ENCODE results near the gene RPS5.
A peak's percentile ranks its signal among the peaks of the same experiment; 100 is the strongest.

RPS5 gene

GRCh38 chr19:58409010-58409790, 22.1 kb downstream of the RPS5 start:
- TF ChIP-seq, protein P1, sequence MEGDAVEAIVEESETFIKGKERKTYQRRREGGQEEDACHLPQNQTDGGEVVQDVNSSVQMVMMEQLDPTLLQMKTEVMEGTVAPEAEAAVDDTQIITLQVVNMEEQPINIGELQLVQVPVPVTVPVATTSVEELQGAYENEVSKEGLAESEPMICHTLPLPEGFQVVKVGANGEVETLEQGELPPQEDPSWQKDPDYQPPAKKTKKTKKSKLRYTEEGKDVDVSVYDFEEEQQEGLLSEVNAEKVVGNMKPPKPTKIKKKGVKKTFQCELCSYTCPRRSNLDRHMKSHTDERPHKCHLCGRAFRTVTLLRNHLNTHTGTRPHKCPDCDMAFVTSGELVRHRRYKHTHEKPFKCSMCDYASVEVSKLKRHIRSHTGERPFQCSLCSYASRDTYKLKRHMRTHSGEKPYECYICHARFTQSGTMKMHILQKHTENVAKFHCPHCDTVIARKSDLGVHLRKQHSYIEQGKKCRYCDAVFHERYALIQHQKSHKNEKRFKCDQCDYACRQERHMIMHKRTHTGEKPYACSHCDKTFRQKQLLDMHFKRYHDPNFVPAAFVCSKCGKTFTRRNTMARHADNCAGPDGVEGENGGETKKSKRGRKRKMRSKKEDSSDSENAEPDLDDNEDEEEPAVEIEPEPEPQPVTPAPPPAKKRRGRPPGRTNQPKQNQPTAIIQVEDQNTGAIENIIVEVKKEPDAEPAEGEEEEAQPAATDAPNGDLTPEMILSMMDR (IDR thresholded peaks at IDR 0.05; ENCODE audit: insufficient read depth, low read depth, low read length, missing control alignments) = no peak
- peak; percentile 43 for DNase-seq (ENCODE audit: low read depth)

GRCh38 chr19:58416604-58417003, 29.5 kb downstream of the RPS5 start:
- TF ChIP-seq, protein P1 (IDR thresholded peaks at IDR 0.05; ENCODE audit: insufficient read depth, low read depth, low read length, missing control alignments) = no peak
- DNase-seq (ENCODE audit: low read depth) = no peak
- H3K4me3 ChIP-seq (ENCODE audit: low read depth, low read length) = no peak overlapping the region

More at GRCh38 chr19:58409010-58409790, 22.1 kb downstream of the RPS5 start:
- peak overlapping the region; percentile 86 for H3K4me3 ChIP-seq (ENCODE audit: low read depth, low read length)

GRCh38 chr19:58417071-58417470, 30.0 kb downstream of the RPS5 start:
- DNase-seq (ENCODE audit: low read depth) = no peak

GRCh38 chr19:58428617-58429016, 41.5 kb downstream of the RPS5 start:
- TF ChIP-seq, protein P1 (IDR thresholded peaks at IDR 0.05; ENCODE audit: insufficient read depth, low read depth, low read length, missing control alignments) = no peak
- no peak for DNase-seq (ENCODE audit: low read depth)

More at GRCh38 chr19:58417071-58417470, 30.0 kb downstream of the RPS5 start:
- TF ChIP-seq, protein P1 (IDR thresholded peaks at IDR 0.05; ENCODE audit: insufficient read depth, low read depth, low read length, missing control alignments) = no peak
- H3K4me3 ChIP-seq (ENCODE audit: low read depth, low read length) = no peak overlapping the region

DNA sequence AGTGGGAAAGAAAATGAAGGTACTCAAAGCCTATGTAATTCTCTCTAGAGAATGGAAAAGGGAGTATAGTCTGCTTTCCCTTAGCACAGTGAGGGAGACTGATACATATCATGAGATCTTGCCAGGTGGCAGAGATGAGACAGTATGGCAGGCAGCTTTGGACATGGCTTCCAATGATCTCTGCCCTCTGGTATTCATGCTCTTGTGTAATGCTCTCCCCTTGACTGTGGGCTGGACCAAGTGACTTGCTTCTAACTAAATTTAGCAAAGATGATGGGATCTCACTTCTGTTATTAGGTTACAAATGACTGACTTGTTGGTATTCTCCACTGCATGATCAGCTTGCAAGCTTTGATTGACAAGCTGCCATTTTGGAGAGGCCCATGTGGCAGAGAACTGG, 42.7 kb downstream of the RPS5 start:
- no peak overlapping the region for H3K4me3 ChIP-seq (ENCODE audit: low read depth, low read length)
- no peak for DNase-seq (ENCODE audit: low read depth)
- TF ChIP-seq, protein P1 (IDR thresholded peaks at IDR 0.05; ENCODE audit: insufficient read depth, low read depth, low read length, missing control alignments) = no peak

More at GRCh38 chr19:58428617-58429016, 41.5 kb downstream of the RPS5 start:
- no peak overlapping the region for H3K4me3 ChIP-seq (ENCODE audit: low read depth, low read length)

DNA sequence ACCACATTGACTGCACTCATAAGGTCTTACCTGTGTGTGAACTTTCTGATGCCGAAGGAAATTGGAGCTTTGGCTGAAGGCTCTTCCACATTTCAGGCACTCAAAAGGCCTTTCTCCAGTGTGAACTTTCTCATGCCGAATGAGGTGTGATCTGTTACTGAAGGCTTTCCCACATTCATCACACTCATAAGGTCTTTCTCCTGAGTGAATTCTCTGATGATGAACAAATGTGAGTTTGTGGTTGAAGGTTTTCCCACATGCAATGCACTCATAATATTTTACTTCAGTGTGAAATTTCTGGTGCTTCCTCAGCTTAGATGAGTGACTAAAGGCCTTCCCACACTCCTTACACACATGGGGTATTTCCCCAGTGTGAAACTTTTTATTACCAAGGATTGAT, 47.1 kb downstream of the RPS5 start:
- no peak for DNase-seq (ENCODE audit: low read depth)
- H3K4me3 ChIP-seq (ENCODE audit: low read depth, low read length) = no peak overlapping the region
- TF ChIP-seq, protein P1 (IDR thresholded peaks at IDR 0.05; ENCODE audit: insufficient read depth, low read depth, low read length, missing control alignments) = no peak

Data from GM12865 (cell line).